Stimulated activated CD4-positive, alpha-beta T cell treated with anti-CD3 and anti-CD28 coated beads, Interleukin-2, amount 100 ng/mL, for 4 hours (primary cell): ENCODE measurements around the gene MMP23B.

Experiments
- DNase-seq: peaks from one replicate; pipeline ENCODE4 v3.0.0-alpha.2; 2020; ENCODE audit warnings: low read depth

Gene MMP23B

DNA sequence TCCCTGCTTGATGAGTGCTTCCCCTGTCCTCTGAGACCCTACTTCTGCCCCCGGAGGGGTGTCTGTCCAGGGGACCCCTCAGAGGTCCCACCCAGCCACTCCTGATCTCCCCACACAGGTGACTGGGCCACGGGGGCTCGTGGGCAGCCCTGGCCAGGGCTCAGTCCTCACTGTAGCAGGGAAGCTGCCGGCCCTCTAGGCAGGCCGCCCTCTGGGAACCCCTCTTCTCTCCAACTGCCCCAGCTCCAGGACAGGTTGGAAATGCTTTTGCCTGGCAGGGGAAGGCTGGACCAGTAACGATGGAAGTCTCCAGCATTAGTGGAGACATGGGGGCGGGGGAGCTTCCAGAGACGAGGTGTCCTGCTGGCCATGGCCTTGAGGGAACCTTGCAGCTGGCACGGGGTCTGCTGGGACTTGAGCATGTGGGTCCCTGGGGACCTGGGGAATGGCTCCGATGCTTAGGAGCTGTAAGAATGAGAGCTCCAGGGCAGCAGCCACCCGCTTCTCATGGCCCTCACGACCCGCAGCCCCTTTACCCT, 28.9 kb upstream of the MMP23B start:
- DNase-seq: no peak

GRCh38 chr1:1603671-1604373, 28.2 kb upstream of the MMP23B start:
- DNase-seq: no peak

DNA sequence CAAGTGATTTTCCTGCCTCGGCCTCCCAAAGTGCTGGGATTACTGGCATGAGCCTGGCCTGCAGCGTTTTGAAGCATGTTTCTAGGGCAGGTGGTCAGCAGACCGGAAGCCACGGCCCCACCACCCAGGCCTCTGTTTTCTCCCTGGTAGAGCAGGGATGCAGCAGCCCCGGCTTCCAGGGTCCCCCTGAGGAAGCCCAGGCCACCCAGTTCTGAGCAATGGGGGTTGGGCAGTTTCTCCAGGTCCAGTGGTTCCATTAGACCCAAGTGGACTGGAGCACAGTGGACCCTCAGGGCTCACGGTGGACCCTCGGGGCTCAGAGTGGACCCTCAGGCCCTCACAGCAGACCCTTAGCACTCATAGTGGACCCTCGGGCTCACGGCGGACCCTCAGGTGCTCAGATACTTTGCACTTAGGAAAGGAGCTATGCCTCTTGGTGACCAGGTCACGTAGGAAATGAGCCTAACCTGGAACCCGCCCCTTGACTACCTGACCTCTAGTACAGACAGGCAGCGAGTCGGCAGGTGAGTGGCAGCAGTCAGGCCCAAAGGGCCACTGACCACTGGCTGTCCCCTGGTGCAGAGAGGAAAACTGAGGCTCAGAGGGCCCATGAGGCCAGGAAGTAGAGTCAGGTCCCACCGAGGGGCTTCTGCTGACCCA, 27.5 kb upstream of the MMP23B start:
- DNase-seq: no peak

DNA sequence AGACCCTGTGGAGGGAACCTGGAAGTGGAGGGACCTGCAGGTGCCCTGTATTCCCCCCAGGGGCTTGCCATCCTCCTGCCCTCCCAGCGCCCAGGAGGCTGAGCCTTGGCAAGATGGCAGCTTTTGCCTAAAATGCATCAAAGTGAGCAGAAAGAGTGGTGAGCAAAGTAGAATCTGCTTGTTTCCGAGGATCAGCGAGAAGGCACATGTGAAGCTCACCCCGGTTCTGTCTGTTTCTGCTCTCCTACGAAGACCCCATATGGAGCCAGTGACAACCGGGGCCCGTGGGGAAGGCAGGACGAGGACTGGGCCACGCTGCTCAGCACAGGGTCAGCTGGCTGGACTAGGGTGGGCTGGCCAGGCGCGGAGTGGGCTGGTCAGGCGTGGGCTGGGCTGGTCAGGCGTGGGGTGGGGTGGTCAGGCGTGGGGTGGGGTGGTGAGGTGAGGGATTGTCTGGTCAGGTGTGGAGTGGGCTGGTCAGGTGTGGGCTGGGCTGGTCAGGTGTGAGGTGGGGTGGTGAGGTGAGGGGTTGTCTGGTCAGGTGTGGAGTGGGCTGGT, 26.9 kb upstream of the MMP23B start:
- no peak for DNase-seq

GRCh38 chr1:1605724-1606123, 26.2 kb upstream of the MMP23B start:
- DNase-seq: no peak

DNA sequence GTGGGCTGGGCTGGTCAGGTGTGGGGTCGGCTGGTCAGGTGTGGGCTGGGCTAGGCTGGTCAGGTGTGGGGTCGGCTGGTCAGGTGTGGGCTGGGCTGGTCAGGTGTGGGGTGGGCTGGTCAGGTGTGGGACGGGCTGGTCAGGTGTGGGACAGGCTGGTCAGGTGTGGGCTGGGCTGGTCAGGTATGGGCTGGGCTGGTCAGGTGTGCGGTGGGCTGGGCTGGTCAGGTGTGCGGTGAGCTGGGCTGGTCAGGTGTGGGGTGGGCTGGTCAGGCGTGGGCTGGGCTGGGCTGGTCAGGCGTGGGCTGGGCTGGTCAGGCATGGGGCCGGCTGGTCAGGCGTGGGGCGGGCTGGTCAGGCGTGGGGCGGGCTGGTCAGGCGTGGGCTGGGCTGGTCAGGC, 25.7 kb upstream of the MMP23B start:
- DNase-seq: no peak

- no peak for DNase-seq
Observed at GRCh38 chr1:1609822-1610485, 22.0 kb upstream of the MMP23B start.

- no peak for DNase-seq
Observed at GRCh38 chr1:1610796-1611195, 21.2 kb upstream of the MMP23B start.

GRCh38 chr1:1612104-1612400, 19.9 kb upstream of the MMP23B start:
- DNase-seq: no peak

GRCh38 chr1:1613509-1614082, 18.4 kb upstream of the MMP23B start:
- DNase-seq: no peak

DNA sequence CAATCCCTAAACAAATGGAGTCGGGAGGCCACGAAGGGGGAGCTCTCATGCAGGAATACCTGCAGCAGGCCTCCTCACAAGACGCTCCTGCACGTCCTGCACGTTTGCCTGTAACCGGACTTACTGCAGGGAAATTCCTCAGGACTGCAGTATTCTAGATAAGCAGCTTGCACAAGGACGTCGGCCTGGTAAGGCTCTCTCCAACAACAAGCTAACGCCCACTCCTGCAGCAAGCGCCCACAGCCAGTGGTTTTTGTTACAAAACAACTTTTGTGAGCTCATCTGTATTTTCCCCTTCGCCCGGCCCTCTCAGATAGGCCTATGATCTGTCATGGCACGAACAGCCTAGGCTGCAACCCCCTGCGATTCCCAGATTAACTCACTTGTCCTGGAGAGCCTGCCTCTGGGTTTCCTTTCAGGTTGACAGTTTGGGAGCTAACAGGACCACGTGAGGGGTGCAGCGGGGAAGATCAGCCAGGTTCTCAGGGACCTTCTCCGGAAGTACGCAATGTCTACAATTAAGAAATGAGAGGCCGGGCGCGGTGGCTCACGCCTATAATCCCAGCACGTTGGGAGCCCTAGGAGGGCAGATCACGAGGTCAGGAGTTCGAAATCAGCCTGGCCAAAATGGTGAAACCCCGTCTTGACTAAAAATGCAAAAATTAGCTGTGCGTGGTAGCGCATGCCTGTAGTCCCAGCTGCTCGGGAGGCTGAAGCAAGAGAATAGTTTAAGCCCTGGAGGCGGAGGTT, 17.6 kb upstream of the MMP23B start:
- DNase-seq: peak; percentile 60

DNA sequence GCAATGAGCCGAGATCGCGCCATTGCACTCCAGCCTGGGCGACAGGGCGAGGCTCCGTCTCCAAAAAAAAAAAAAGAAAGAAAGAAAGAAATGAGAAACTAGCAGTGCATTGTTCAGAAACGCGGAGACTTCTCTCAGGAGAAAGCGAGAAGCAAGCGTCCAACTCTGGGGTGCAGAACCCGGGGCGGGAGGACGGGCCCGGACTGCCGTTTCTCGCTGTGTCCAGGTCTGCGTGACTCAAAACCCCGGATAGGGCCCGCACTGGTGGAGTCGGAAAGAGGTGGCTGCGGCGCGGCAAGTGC, 17.1 kb upstream of the MMP23B start:
- no peak for DNase-seq

GRCh38 chr1:1615256-1616044, 16.5 kb upstream of the MMP23B start, which contains the start of gene MIB2:
TSS of gene MIB2 (plus strand) at chr1:1615500. CDS start at chr1:1623453, 7,953 bp downstream.
- peak; percentile 97 for DNase-seq

DNA sequence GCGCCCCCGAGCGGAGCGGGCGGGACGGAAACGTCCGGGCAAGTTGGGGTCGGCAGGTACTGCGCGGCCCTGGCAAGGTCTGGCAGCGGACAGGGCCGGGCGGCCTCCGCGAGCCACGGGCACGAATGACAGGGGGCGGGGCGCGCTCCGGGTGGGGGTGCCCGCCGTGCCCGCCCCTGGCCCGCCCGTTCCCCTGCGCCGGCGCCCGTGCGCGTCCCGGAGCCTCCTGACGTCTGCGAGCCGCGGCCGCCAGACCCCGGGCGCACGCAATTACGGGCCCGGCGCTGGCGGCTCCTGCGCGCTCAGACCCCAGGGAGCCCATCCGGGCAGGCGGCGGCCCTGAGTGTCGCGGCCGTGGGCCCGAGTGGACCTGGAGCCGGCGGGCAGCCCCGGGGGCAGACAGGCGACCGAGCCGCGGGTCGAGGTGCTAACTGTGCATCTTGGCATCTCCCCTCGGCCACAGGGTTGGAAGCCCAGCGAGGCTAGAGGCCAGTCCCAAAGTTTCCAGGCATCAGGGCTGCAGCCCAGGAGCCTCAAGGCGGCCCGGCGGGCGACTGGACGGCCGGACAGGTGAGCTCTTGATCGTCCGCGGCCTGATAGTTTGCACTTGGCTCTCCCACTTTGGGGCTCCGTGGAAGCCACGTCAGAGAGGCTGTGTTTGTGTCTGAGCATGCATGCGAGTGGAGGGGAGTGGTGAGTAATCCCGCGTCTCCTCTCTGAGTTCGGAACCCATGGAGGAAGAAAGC, 15.8 kb upstream of the MMP23B start:
- peak; percentile 14 for DNase-seq

DNA sequence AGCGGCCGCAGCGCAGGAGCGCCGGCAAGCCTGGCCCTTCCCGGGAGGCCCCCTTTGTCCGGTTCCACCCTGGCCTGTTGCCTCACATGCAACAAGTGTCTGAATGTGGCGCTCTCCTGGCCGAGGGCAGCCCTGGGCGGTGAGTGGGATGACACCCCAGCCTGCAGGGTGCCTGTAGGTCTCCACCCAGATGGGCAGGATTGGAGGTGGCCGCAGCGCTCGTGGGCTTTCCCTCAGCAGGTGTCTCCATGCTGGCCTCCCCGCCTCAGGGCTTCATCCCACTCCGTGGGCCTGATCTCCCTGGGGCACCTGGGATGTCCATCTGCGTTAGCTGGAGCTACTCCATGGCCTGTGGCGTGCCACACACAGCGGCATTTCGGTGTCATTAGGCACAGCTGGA, 15.1 kb upstream of the MMP23B start:
- no peak for DNase-seq

DNA sequence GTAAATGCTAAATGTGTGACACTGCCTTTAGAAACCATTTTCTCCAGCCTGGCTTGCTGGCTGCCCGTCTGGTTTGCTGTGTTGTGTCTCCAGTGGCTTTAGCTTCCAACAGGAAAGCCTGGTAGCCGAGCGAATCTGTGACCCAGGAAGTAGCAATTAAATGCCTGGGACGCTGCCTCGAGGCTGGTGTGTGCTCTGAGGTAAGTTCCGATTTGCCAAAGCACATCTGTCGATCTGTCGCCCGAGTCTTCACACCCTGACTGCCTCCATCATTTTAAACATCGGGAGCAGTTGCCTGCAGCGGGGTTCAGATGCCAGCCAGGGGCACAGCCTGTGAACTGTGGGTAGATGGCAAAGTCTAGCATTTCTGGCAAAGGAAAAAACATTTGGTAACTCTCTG, 14.5 kb upstream of the MMP23B start:
- DNase-seq: no peak

DNA sequence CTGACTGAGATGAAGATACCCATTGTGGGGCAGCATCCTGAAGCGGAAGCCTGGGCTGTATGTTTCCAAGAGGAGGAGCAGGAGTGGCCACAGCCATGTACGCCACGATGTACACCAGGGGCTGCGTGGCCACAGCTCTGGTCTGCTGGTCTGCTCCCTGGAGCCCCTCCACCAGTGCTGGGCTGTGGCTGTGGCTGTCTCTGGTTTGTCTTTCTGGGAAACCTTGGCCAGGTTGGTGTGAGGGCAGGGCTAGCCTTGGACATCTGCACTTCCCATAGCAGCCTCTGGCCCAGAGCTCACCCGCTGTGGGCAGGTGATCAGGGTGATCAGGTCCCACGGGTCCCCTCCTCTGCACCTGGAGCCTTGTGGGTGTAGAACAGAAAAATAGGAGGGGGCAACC, 14.0 kb upstream of the MMP23B start:
- DNase-seq: no peak

GRCh38 chr1:1618396-1619068, 13.4 kb upstream of the MMP23B start:
- no peak for DNase-seq

- no peak for DNase-seq
Observed at GRCh38 chr1:1619917-1620361, 12.0 kb upstream of the MMP23B start.
